ENCODE measurements around the gene TDG. TPM values are rescaled to one million over a fixed set of nuclear protein-coding genes. Genes with fewer than 3 reads are reported as not detected.

The TDG gene
- polyA plus RNA-seq, 3 donors, result 12.6 to 22.4 (median 20.1) TPM

DNA sequence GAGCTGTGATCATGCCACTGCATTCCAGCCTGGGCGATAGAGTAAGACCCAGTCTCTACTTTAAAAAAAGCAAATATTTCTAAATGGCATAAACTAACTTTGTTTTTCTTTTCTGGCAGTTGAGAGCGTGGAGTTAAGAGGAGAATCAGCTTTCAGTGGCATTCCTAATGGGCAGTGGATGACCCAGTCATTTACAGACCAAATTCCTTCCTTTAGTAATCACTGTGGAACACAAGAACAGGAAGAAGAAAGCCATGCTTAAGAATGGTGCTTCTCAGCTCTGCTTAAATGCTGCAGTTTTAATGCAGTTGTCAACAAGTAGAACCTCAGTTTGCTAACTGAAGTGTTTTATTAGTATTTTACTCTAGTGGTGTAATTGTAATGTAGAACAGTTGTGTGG lies 21.2 kb downstream of the TDG start:
- no peak overlapping the region for H3K4me3 ChIP-seq (replicated peaks in 1 of 3; ENCODE audit: low read depth in 2 of 3, low read length in 3 of 3)
- no peak for DNase-seq
- no peak overlapping the region for H3K27ac ChIP-seq (ENCODE audit: low read depth in 1 of 2, low read length in 2 of 2)
- no peaks in the 10 kb centered on the region for H3K27me3 ChIP-seq (ENCODE audit: control insufficient read depth in 2 of 2, insufficient read depth in 2 of 2, low read length in 2 of 2)
- H3K9me3 ChIP-seq (replicated peaks in 1 of 2; ENCODE audit: control insufficient read depth in 1 of 2, insufficient read depth in 1 of 2, low read length in 2 of 2), result no peaks in the 10 kb centered on the region
- Mint-ChIP-seq H3K27me3 (ENCODE audit: low read depth in 3 of 3) (no peaks in the 10 kb centered on the region), H3K36me3 (peaks cover 57 to 67% of the 10 kb centered on the region in 2 donors), H3K4me1 (no peaks in the 10 kb centered on the region), H3K27ac (no peak overlapping the region), H3K4me3 (no peak overlapping the region), H3K9me3 (no peaks in the 10 kb centered on the region)
- no peak overlapping the region for H3K9ac ChIP-seq (ENCODE audit: insufficient read depth, low read length, poor library complexity, severe bottlenecking)
- no peak overlapping the region for H2AFZ ChIP-seq (ENCODE audit: insufficient read depth, low read depth, low read length, poor library complexity, severe bottlenecking)
- intact Hi-C loops (cut with micrococcal nuclease), result no loop called here
- no peak for TF ChIP-seq CTCF (IDR thresholded peaks at IDR 0.05)
- no peaks in the 10 kb centered on the region for H3K4me1 ChIP-seq (ENCODE audit: control insufficient read depth in 1 of 2, insufficient read depth in 2 of 2, low read length in 2 of 2)
- no CpG with 5 or more reads among the region's 2 CpGs for WGBS (ENCODE audit: insufficient coverage)
- H4K20me1 ChIP-seq (ENCODE audit: insufficient read depth, low read length), result no peaks in the 10 kb centered on the region
- H3K36me3 ChIP-seq (replicated peaks in 1 of 2; ENCODE audit: control insufficient read depth in 1 of 2, insufficient read depth in 2 of 2, low read length in 2 of 2), result peaks cover 65 to 77% of the 10 kb centered on the region in 2 donors
- H3K79me2 ChIP-seq (ENCODE audit: insufficient read depth, low read length), result no peaks in the 10 kb centered on the region
- H3K4me2 ChIP-seq (replicated peaks; ENCODE audit: extremely low read depth, low read length, poor library complexity, severe bottlenecking), result no peak overlapping the region

GRCh38 chr12:103994235-103994634 lies 28.6 kb downstream of the TDG start:
- H3K4me1 Mint-ChIP-seq, result no peaks in the 10 kb centered on the region
- intact Hi-C loops (cut with micrococcal nuclease), result no loop called here

More at GRCh38 chr12:103994235-103994634, 28.6 kb downstream of the TDG start:
- Histone ChIP-seq H4K20me1 (ENCODE audit: insufficient read depth, low read length) (no peaks in the 10 kb centered on the region), H3K4me1 (ENCODE audit: control insufficient read depth in 1 of 2, insufficient read depth in 2 of 2, low read length in 2 of 2) (no peaks in the 10 kb centered on the region), H3K4me2 (replicated peaks; ENCODE audit: extremely low read depth, low read length, poor library complexity, severe bottlenecking) (no peak overlapping the region), H3K79me2 (ENCODE audit: insufficient read depth, low read length) (no peaks in the 10 kb centered on the region), H2AFZ (ENCODE audit: insufficient read depth, low read depth, low read length, poor library complexity, severe bottlenecking) (no peak overlapping the region), H3K27ac (ENCODE audit: low read depth in 1 of 2, low read length in 2 of 2) (no peak overlapping the region), H3K4me3 (replicated peaks in 1 of 3; ENCODE audit: low read depth in 2 of 3, low read length in 3 of 3) (no peak overlapping the region), H3K9me3 (replicated peaks in 1 of 2; ENCODE audit: control insufficient read depth in 1 of 2, insufficient read depth in 1 of 2, low read length in 2 of 2) (no peaks in the 10 kb centered on the region), H3K36me3 (replicated peaks in 1 of 2; ENCODE audit: control insufficient read depth in 1 of 2, insufficient read depth in 2 of 2, low read length in 2 of 2) (peaks cover 5 to 16% of the 10 kb centered on the region in 2 donors), H3K9ac (ENCODE audit: insufficient read depth, low read length, poor library complexity, severe bottlenecking) (no peak overlapping the region), H3K27me3 (ENCODE audit: control insufficient read depth in 2 of 2, insufficient read depth in 2 of 2, low read length in 2 of 2) (no peaks in the 10 kb centered on the region)
- 100% methylated on average over 1 of the region's 4 CpGs for WGBS (ENCODE audit: insufficient coverage)
- no peak for DNase-seq
- Mint-ChIP-seq H3K36me3 (peaks cover 11 to 12% of the 10 kb centered on the region in 2 donors), H3K9me3 (no peaks in the 10 kb centered on the region), H3K27ac (no peak overlapping the region), H3K27me3 (ENCODE audit: low read depth in 3 of 3) (peaks cover 0 to 7% (median 3%) of the 10 kb centered on the region in 3 donors), H3K4me3 (no peak overlapping the region)
- TF ChIP-seq CTCF (IDR thresholded peaks at IDR 0.05), result no peak
